NB4 (cell line): ENCODE measurements around the gene INPP5A.

Source experiments
- DNase-seq: peaks from one replicate; pipeline ENCODE4 v3.0.0; 2010; ENCODE audit warnings: low read depth
- H3K4me3 ChIP-seq: one replicate; pipeline ENCODE4 v1.5.1; 2011; ENCODE audit warnings: mild to moderate bottlenecking, low read depth, low read length, moderate library complexity
- CTCF ChIP-seq: IDR thresholded peaks from one replicate; pipeline ENCODE4 v1.5.1; 2012; ENCODE audit warnings: low read depth, low read length
- MAX ChIP-seq: IDR thresholded peaks from 2 replicates; pipeline ENCODE4 v1.6.1; 2011; ENCODE audit warnings: low read depth, low read length
- MYC ChIP-seq: IDR thresholded peaks from 2 replicates; pipeline ENCODE4 v1.6.1; 2011; ENCODE audit warnings: low read depth, low read length
- POLR2A ChIP-seq: IDR thresholded peaks from 2 replicates; pipeline ENCODE4 v1.6.1; 2011; ENCODE audit warnings: mild to moderate bottlenecking; ENCODE audit not compliant: insufficient read length; ENCODE audit errors: extremely low read depth

INPP5A gene

GRCh38 chr10:132638130-132638515, 100.5 kb downstream of the INPP5A start:
- no peak for DNase-seq
- H3K4me3 ChIP-seq, result no peak overlapping the region
- TF ChIP-seq MAX, result no peak
- no peak for TF ChIP-seq MYC
- no peak for TF ChIP-seq POLR2A
- no peak for TF ChIP-seq CTCF

- TF ChIP-seq CTCF (no peak), POLR2A (no peak), MYC (no peak), MAX (no peak)
- DNase-seq, result no peak
These were observed 101.9 kb downstream of the INPP5A start for GRCh38 chr10:132639470-132639869.

GRCh38 chr10:132640326-132641125, 102.9 kb downstream of the INPP5A start:
- no peak overlapping the region for H3K4me3 ChIP-seq
- no peak for DNase-seq
- TF ChIP-seq MAX, result no peak
- no peak for TF ChIP-seq CTCF
- TF ChIP-seq MYC, result no peak
- no peak for TF ChIP-seq POLR2A

More at GRCh38 chr10:132639470-132639869, 101.9 kb downstream of the INPP5A start:
- no peak overlapping the region for H3K4me3 ChIP-seq

- H3K4me3 ChIP-seq, result no peak overlapping the region
- no peak for DNase-seq
- no peak for TF ChIP-seq MYC
- no peak for TF ChIP-seq CTCF
- TF ChIP-seq POLR2A, result no peak
- no peak for TF ChIP-seq MAX
These were observed 103.8 kb downstream of the INPP5A start for GRCh38 chr10:132641401-132641800.

- TF ChIP-seq MAX, result no peak
- no peak for TF ChIP-seq MYC
- no peak for TF ChIP-seq CTCF
- no peak for TF ChIP-seq POLR2A
- H3K4me3 ChIP-seq, result no peak overlapping the region
- no peak for DNase-seq
These were observed 104.6 kb downstream of the INPP5A start for GRCh38 chr10:132641966-132642731.
